ENCODE results near the gene EDN3. TPM values are rescaled to one million over a fixed set of nuclear protein-coding genes. Genes with fewer than 3 reads are reported as not detected.

The EDN3 gene, protein sequence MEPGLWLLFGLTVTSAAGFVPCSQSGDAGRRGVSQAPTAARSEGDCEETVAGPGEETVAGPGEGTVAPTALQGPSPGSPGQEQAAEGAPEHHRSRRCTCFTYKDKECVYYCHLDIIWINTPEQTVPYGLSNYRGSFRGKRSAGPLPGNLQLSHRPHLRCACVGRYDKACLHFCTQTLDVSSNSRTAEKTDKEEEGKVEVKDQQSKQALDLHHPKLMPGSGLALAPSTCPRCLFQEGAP
- not detected in 2 replicates for total RNA-seq (2021)
- Bru-seq, nascent RNA = not detected
- not detected for BruChase-seq, experiment 1, labeled RNA remaining after a 2-hour chase
- not detected for BruChase-seq, experiment 2, labeled RNA remaining after a 6-hour chase
- long read RNA-seq = 0 reads

- H3K27me3 ChIP-seq (ENCODE audit: insufficient read depth, low read depth) = peaks cover 93% of the 10 kb centered on the region
- no peaks in the 10 kb centered on the region for H3K4me1 ChIP-seq (replicated peaks; ENCODE audit: insufficient read depth)
- DNase-seq = no peak
- H2AFZ ChIP-seq = no peak within 1 kb of the TSS
- H3F3A ChIP-seq (ENCODE audit: insufficient read depth, low read depth) = no peaks in the 10 kb centered on the region
- CTCF ChIA-PET = no interaction called here
- no peaks in the 10 kb centered on the region for H3K9me3 ChIP-seq (ENCODE audit: insufficient read depth, low read depth)
- H3K36me3 ChIP-seq (ENCODE audit: low read depth) = no peaks in the 10 kb centered on the region
- H4K20me1 ChIP-seq (ENCODE audit: insufficient read depth) = no peaks in the 10 kb centered on the region
- no peak for TF ChIP-seq EZH2 (IDR thresholded peaks at IDR 0.05; ENCODE audit: low read depth)
- TF ChIP-seq, protein P1, sequence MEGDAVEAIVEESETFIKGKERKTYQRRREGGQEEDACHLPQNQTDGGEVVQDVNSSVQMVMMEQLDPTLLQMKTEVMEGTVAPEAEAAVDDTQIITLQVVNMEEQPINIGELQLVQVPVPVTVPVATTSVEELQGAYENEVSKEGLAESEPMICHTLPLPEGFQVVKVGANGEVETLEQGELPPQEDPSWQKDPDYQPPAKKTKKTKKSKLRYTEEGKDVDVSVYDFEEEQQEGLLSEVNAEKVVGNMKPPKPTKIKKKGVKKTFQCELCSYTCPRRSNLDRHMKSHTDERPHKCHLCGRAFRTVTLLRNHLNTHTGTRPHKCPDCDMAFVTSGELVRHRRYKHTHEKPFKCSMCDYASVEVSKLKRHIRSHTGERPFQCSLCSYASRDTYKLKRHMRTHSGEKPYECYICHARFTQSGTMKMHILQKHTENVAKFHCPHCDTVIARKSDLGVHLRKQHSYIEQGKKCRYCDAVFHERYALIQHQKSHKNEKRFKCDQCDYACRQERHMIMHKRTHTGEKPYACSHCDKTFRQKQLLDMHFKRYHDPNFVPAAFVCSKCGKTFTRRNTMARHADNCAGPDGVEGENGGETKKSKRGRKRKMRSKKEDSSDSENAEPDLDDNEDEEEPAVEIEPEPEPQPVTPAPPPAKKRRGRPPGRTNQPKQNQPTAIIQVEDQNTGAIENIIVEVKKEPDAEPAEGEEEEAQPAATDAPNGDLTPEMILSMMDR (conservative IDR thresholded peaks at IDR 0.05) = no peak
- POLR2A ChIA-PET (ENCODE audit: unreplicated experiment) = no interaction called here
- no peak within 1 kb of the TSS for H3K27ac ChIP-seq
- H3K4me2 ChIP-seq = no peak within 1 kb of the TSS
- no TSS peak for BruUV-seq (replicated peaks)
- no peak within 1 kb of the TSS for H3K4me3 ChIP-seq
- intact Hi-C loops (cut with micrococcal nuclease; ENCODE audit: unreplicated experiment) = no loop called here
- no peaks in the 10 kb centered on the region for H3K9me2 ChIP-seq (ENCODE audit: insufficient read depth)
- no peaks in the 10 kb centered on the region for H3K79me2 ChIP-seq (ENCODE audit: low read depth)
Observed at GRCh38 chr20:59300333-59301081, at the start of gene EDN3. Gene EDN3 (plus strand): TSS chr20:59300611. CDS start chr20:59300813, 202 bp downstream.

GRCh38 chr20:59253325-59253724, 47.1 kb upstream of the EDN3 start:
- Histone ChIP-seq H3K27me3 (ENCODE audit: insufficient read depth, low read depth) (peaks cover 91% of the 10 kb centered on the region), H3K4me1 (replicated peaks; ENCODE audit: insufficient read depth) (no peaks in the 10 kb centered on the region), H3K9me2 (ENCODE audit: insufficient read depth) (no peaks in the 10 kb centered on the region), H3K36me3 (ENCODE audit: low read depth) (no peaks in the 10 kb centered on the region), H3F3A (ENCODE audit: insufficient read depth, low read depth) (no peaks in the 10 kb centered on the region), H4K20me1 (ENCODE audit: insufficient read depth) (no peaks in the 10 kb centered on the region; the same call in 1 of the 2 replicates), H3K9me3 (ENCODE audit: insufficient read depth, low read depth) (no peaks in the 10 kb centered on the region), H3K79me2 (ENCODE audit: low read depth) (no peaks in the 10 kb centered on the region), H3K27ac (no peak overlapping the region), H3K4me3 (no peak overlapping the region), H3K4me2 (no peak overlapping the region), H2AFZ (no peak overlapping the region)
- ChIA-PET POLR2A (ENCODE audit: unreplicated experiment) (no interaction called here), CTCF (no interaction called here)
- intact Hi-C loops (cut with micrococcal nuclease; ENCODE audit: unreplicated experiment) = no loop called here
- BruUV-seq (replicated peaks) = no TSS peak
- no peak for DNase-seq
- no peak for TF ChIP-seq EZH2 (IDR thresholded peaks at IDR 0.05; ENCODE audit: low read depth)
- TF ChIP-seq, protein P1 (conservative IDR thresholded peaks at IDR 0.05) = no peak

DNA sequence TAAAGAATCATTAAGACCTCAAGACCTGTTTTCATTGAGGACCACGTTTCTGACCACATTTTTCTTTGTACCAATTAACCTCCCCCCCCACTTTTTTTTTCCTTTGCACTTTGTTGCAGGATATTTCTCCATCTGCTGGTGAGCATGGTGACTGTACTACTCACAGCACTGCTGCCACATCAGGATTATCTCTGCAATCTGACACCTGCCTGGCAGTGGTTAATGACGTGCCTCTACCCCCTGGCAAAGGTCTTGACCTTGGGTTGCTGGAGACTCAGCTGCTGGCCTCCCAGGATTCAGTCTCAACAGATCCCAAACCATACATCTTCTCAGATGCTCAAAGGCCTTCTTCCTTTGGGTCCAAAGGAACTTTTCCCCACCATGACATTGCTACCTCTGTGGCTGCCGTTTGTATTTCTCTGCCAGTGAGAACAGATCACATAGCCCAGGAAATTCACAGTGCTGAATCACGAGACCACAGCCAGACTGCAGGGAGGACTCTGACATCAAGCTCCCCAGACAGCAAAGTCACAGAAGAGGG, 46.6 kb upstream of the EDN3 start:
- DNase-seq = no peak
- TF ChIP-seq, protein P1 (conservative IDR thresholded peaks at IDR 0.05) = no peak
- no peak for TF ChIP-seq EZH2 (IDR thresholded peaks at IDR 0.05; ENCODE audit: low read depth)
- H3K9me3 ChIP-seq (ENCODE audit: insufficient read depth, low read depth) = no peaks in the 10 kb centered on the region

More for the DNA sequence above, 46.6 kb upstream of the EDN3 start:
- H3K79me2 ChIP-seq (ENCODE audit: low read depth) = no peaks in the 10 kb centered on the region
- H3K27me3 ChIP-seq (ENCODE audit: insufficient read depth, low read depth) = peaks cover 91% of the 10 kb centered on the region
- intact Hi-C loops (cut with micrococcal nuclease; ENCODE audit: unreplicated experiment) = no loop called here
- POLR2A ChIA-PET (ENCODE audit: unreplicated experiment) = no interaction called here
- BruUV-seq (replicated peaks) = no TSS peak
- H3F3A ChIP-seq (ENCODE audit: insufficient read depth, low read depth) = no peaks in the 10 kb centered on the region
- CTCF ChIA-PET = no interaction called here
- no peak overlapping the region for H3K4me2 ChIP-seq
- no peaks in the 10 kb centered on the region for H3K4me1 ChIP-seq (replicated peaks; ENCODE audit: insufficient read depth)
- H3K9me2 ChIP-seq (ENCODE audit: insufficient read depth) = no peaks in the 10 kb centered on the region
- H4K20me1 ChIP-seq (ENCODE audit: insufficient read depth) = no peaks in the 10 kb centered on the region; the same call in 1 of the 2 replicates
- H3K4me3 ChIP-seq = no peak overlapping the region
- H3K27ac ChIP-seq = no peak overlapping the region
- no peak overlapping the region for H2AFZ ChIP-seq
- H3K36me3 ChIP-seq (ENCODE audit: low read depth) = no peaks in the 10 kb centered on the region

Measured in PC-9 (cell line).